Loucy (cell line): ENCODE data around the gene CLVS2.

Experiments used
- H2AFZ ChIP-seq: fragments of 200-600 bp; sonication (generic); 2 replicates; pipeline ENCODE4 v1.6.0; 2016; ENCODE audit warnings: antibody characterized with exemption, mild to moderate bottlenecking, low read length, moderate library complexity
- H3F3A ChIP-seq: fragments of 200-600 bp; 2 replicates; pipeline ENCODE4 v1.6.0; 2016; ENCODE audit warnings: antibody characterized with exemption, low read depth, mild to moderate bottlenecking
- H3K27me3 ChIP-seq: fragments of 200-600 bp; sonication (generic); 2 replicates; pipeline ENCODE4 v1.6.1; 2014; ENCODE audit warnings: low read length, mild to moderate bottlenecking; ENCODE audit not compliant: insufficient read depth, poor library complexity, severe bottlenecking
- H3K36me3 ChIP-seq: fragments of 200-600 bp; sonication (generic); 2 replicates; pipeline ENCODE4 v1.6.1; 2016; ENCODE audit warnings: low read length; ENCODE audit not compliant: insufficient read depth
- H3K4me1 ChIP-seq: fragments of 200-600 bp; sonication (generic); 2 replicates; pipeline ENCODE4 v1.5.1; 2014; ENCODE audit warnings: low read length, mild to moderate bottlenecking; ENCODE audit not compliant: insufficient read depth, poor library complexity, severe bottlenecking
- H3K4me2 ChIP-seq: fragments of 200-600 bp; sonication (generic); 2 replicates; pipeline ENCODE4 v1.6.0; 2014; ENCODE audit warnings: antibody characterized with exemption, low read length, low read depth, mild to moderate bottlenecking; ENCODE audit not compliant: poor library complexity, severe bottlenecking
- H3K4me3 ChIP-seq: fragments of 200-600 bp; sonication (generic); 2 replicates; pipeline ENCODE4 v1.5.1; 2014; ENCODE audit warnings: low read length, mild to moderate bottlenecking, mixed read lengths; ENCODE audit not compliant: poor library complexity, severe bottlenecking
- H3K79me2 ChIP-seq: fragments of 200-600 bp; sonication (generic); 2 replicates; pipeline ENCODE4 v1.6.1; 2014; ENCODE audit warnings: low read length; ENCODE audit not compliant: insufficient read depth
- H3K9ac ChIP-seq: fragments of 200-600 bp; sonication (generic); 2 replicates; pipeline ENCODE4 v1.6.0; 2014; ENCODE audit warnings: mild to moderate bottlenecking, low read depth, low read length, moderate library complexity; ENCODE audit not compliant: poor library complexity, severe bottlenecking
- H3K9me2 ChIP-seq: fragments of 200-600 bp; sonication (generic); replicated peaks from 2 replicates; pipeline ENCODE4 v1.6.1; 2016; ENCODE audit warnings: low read depth, low read length, mixed read lengths
- H3K9me3 ChIP-seq: fragments of 200-600 bp; sonication (generic); 2 replicates; pipeline ENCODE4 v1.6.1; 2014; ENCODE audit warnings: mild to moderate bottlenecking, antibody characterized with exemption, low read length, low read depth; ENCODE audit not compliant: insufficient read depth
- H4K20me1 ChIP-seq: fragments of 200-600 bp; sonication (generic); 2 replicates; pipeline ENCODE4 v1.6.0; 2014; ENCODE audit warnings: antibody characterized with exemption, low read length, mild to moderate bottlenecking; ENCODE audit not compliant: insufficient read depth, poor library complexity, severe bottlenecking
- EZH2phosphoT487 ChIP-seq: fragments of 200-600 bp; IDR thresholded peaks from 2 replicates; pipeline ENCODE4 v1.6.1; 2018; ENCODE audit warnings: antibody characterized with exemption, mild to moderate bottlenecking, moderate library complexity, borderline replicate concordance
- TF ChIP-seq, protein P1 (sequence below): fragments of 200-600 bp; sonication (generic); conservative IDR thresholded peaks from 2 replicates; pipeline ENCODE4 v1.5.1; 2014; ENCODE audit warnings: mild to moderate bottlenecking, antibody characterized with exemption, low read length

Gene CLVS2

DNA sequence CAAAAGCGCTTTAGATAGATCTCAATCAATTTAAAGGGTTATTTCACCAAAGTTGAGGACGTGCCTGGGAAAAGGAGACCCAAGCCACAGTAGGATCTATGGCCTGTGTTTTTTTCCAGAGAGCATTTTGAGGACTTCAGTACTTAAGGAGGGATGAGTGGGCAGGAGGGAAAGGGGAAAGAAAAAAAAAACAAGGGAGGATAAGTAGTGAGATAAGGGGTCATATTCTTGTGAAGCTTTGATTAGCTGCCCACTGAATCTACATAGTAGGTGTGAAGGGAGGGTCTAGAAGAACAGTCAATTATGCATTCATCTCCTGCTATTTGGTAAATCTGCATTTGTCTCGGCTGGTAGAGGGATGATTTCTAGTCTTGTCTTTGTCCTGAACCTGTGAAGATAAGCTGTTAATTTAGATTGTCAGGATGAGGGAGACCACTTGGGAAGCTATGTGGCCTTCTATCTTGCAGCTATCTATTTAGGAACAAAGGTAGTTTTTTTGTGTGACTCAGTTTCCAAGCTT, 48.4 kb downstream of the CLVS2 start:
- Histone ChIP-seq H3K79me2 (no peaks in the 10 kb centered on the region), H3K4me3 (no peak overlapping the region), H3K4me1 (no peaks in the 10 kb centered on the region), H3K9me3 (no peaks in the 10 kb centered on the region), H3K9me2 (no peaks in the 10 kb centered on the region), H3K36me3 (no peaks in the 10 kb centered on the region), H3K4me2 (no peak overlapping the region), H3K9ac (no peak overlapping the region), H3F3A (no peaks in the 10 kb centered on the region), H4K20me1 (no peaks in the 10 kb centered on the region), H2AFZ (no peak overlapping the region), H3K27me3 (no peaks in the 10 kb centered on the region)
- no peak for TF ChIP-seq EZH2phosphoT487
- TF ChIP-seq, protein P1, sequence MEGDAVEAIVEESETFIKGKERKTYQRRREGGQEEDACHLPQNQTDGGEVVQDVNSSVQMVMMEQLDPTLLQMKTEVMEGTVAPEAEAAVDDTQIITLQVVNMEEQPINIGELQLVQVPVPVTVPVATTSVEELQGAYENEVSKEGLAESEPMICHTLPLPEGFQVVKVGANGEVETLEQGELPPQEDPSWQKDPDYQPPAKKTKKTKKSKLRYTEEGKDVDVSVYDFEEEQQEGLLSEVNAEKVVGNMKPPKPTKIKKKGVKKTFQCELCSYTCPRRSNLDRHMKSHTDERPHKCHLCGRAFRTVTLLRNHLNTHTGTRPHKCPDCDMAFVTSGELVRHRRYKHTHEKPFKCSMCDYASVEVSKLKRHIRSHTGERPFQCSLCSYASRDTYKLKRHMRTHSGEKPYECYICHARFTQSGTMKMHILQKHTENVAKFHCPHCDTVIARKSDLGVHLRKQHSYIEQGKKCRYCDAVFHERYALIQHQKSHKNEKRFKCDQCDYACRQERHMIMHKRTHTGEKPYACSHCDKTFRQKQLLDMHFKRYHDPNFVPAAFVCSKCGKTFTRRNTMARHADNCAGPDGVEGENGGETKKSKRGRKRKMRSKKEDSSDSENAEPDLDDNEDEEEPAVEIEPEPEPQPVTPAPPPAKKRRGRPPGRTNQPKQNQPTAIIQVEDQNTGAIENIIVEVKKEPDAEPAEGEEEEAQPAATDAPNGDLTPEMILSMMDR, result no peak

- Histone ChIP-seq H2AFZ (no peak overlapping the region), H3K4me1 (no peaks in the 10 kb centered on the region), H3K9ac (no peak overlapping the region), H3K79me2 (no peaks in the 10 kb centered on the region), H4K20me1 (no peaks in the 10 kb centered on the region), H3K4me3 (no peak overlapping the region), H3K27me3 (no peaks in the 10 kb centered on the region), H3K9me3 (no peaks in the 10 kb centered on the region), H3K4me2 (no peak overlapping the region), H3K36me3 (no peaks in the 10 kb centered on the region), H3K9me2 (no peaks in the 10 kb centered on the region), H3F3A (no peaks in the 10 kb centered on the region)
- no peak for TF ChIP-seq EZH2phosphoT487
- TF ChIP-seq, protein P1, result no peak
Observed at GRCh38 chr6:123053602-123054225, 57.7 kb downstream of the CLVS2 start.

DNA sequence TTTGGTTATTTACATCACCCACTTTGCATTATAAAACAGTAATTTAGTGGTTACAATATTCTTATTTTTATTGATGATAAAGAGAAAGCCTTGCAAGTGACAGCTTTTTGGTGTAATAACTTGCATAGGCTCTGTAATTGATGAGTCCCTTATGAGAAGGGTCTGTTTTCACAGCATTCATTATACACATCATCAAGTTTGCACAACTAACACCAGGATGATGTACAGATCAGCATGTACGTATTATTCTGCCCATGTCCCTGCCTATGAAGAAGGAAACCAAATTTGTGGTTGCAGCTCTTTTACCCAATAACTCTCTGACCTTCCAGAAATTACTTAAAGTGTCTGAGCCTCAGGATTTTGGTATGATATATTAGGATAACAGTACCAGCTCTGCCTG, 59.2 kb downstream of the CLVS2 start:
- Histone ChIP-seq H3K9me2 (no peaks in the 10 kb centered on the region), H3K27me3 (no peaks in the 10 kb centered on the region), H2AFZ (no peak overlapping the region), H3K9me3 (no peaks in the 10 kb centered on the region), H3F3A (no peaks in the 10 kb centered on the region), H3K36me3 (no peaks in the 10 kb centered on the region), H3K79me2 (no peaks in the 10 kb centered on the region), H3K9ac (no peak overlapping the region), H4K20me1 (no peaks in the 10 kb centered on the region), H3K4me3 (no peak overlapping the region), H3K4me1 (no peaks in the 10 kb centered on the region), H3K4me2 (no peak overlapping the region)
- TF ChIP-seq EZH2phosphoT487, result no peak
- TF ChIP-seq, protein P1, result no peak
